Gastroesophageal sphincter (tissue), 3 donors: ENCODE data around the gene ZSCAN26.

Source experiments
- POLR2AphosphoS5 ChIP-seq: sonication (generic); formaldehyde crosslinking; IDR thresholded peaks from one replicate; pipeline ENCODE4 v1.6.1; 2017; ENCODE audit warnings: antibody characterized with exemption
- TF ChIP-seq, protein P1 (sequence below), 4 experiments: fragments of 200-600 bp in 2 of 4; fragments of 450-650 bp in 2 of 4; sonication (generic) in 1 of 4; IDR thresholded peaks; one replicate each; pipeline ENCODE4 v1.5.1; 2017 to 2019; ENCODE audit warnings: antibody characterized with exemption in 4 of 4, mild to moderate bottlenecking in 2 of 4, moderate library complexity in 2 of 4

- TF ChIP-seq, protein P1, sequence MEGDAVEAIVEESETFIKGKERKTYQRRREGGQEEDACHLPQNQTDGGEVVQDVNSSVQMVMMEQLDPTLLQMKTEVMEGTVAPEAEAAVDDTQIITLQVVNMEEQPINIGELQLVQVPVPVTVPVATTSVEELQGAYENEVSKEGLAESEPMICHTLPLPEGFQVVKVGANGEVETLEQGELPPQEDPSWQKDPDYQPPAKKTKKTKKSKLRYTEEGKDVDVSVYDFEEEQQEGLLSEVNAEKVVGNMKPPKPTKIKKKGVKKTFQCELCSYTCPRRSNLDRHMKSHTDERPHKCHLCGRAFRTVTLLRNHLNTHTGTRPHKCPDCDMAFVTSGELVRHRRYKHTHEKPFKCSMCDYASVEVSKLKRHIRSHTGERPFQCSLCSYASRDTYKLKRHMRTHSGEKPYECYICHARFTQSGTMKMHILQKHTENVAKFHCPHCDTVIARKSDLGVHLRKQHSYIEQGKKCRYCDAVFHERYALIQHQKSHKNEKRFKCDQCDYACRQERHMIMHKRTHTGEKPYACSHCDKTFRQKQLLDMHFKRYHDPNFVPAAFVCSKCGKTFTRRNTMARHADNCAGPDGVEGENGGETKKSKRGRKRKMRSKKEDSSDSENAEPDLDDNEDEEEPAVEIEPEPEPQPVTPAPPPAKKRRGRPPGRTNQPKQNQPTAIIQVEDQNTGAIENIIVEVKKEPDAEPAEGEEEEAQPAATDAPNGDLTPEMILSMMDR (IDR thresholded peaks at IDR 0.05): no peak
- TF ChIP-seq POLR2AphosphoS5: no peak
Measured at GRCh38 chr6:28248916-28249315, 18.0 kb upstream of the ZSCAN26 start.
